ENCODE measurements around the gene PAX3. TPM values are rescaled to one million over a fixed set of nuclear protein-coding genes. Genes with fewer than 3 reads are reported as not detected.
"Not testable (repeated sequence)": the region's sequence is repeated elsewhere in the genome, so short reads cannot be mapped to it uniquely, and the experiment has no call there.

The PAX3 gene
- total RNA-seq, 3 donors from 2014 or later (not counting 1 experiment from before 2014, with no cell fraction given) = not detected

DNA sequence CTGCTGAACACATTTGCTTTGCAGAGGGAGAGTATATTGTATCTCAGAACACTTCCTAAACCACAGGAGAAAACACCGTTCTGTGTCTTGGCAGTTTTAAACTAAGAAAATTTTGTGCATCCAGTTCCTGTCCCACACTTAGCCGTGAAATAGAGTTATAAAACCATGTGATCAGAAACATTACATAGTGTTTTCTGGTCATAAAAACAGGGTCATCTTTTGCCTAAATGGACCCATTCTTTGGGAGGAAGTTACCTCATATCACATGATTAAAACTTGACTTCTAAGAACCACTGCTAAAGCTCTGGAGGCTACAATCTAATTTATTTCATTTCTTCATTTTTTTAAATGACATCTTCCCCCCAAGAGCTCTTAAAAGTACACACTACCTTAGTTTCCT lies 138.7 kb downstream of the PAX3 start:
- no peak for DNase-seq
- H3K4me1 ChIP-seq (ENCODE audit: control insufficient read depth, insufficient read depth, low read length) = no peaks in the 10 kb centered on the region
- Mint-ChIP-seq H3K27me3 (ENCODE audit: low read depth in 2 of 2) (no peaks in the 10 kb centered on the region), H3K36me3 (no peaks in the 10 kb centered on the region), H3K27ac (no peak overlapping the region), H3K4me3 (no peak overlapping the region), H3K4me1 (no peaks in the 10 kb centered on the region), H3K9me3 (peaks cover 9 to 15% of the 10 kb centered on the region in 2 donors)
- TF ChIP-seq, protein P1, sequence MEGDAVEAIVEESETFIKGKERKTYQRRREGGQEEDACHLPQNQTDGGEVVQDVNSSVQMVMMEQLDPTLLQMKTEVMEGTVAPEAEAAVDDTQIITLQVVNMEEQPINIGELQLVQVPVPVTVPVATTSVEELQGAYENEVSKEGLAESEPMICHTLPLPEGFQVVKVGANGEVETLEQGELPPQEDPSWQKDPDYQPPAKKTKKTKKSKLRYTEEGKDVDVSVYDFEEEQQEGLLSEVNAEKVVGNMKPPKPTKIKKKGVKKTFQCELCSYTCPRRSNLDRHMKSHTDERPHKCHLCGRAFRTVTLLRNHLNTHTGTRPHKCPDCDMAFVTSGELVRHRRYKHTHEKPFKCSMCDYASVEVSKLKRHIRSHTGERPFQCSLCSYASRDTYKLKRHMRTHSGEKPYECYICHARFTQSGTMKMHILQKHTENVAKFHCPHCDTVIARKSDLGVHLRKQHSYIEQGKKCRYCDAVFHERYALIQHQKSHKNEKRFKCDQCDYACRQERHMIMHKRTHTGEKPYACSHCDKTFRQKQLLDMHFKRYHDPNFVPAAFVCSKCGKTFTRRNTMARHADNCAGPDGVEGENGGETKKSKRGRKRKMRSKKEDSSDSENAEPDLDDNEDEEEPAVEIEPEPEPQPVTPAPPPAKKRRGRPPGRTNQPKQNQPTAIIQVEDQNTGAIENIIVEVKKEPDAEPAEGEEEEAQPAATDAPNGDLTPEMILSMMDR (IDR thresholded peaks at IDR 0.05) = no peak
- no peak overlapping the region for H3K27ac ChIP-seq (ENCODE audit: low read length)
- H3K36me3 ChIP-seq (ENCODE audit: control insufficient read depth, insufficient read depth, low read length) = no peaks in the 10 kb centered on the region
- no peak for ATAC-seq
- H3K27me3 ChIP-seq (ENCODE audit: control insufficient read depth, insufficient read depth, low read length) = no peaks in the 10 kb centered on the region
- H3K9me3 ChIP-seq (ENCODE audit: control insufficient read depth, insufficient read depth, low read length) = no peaks in the 10 kb centered on the region
- 50% methylated on average over 2 of the region's 2 CpGs for WGBS (ENCODE audit: insufficient coverage)
- intact Hi-C loops (cut with micrococcal nuclease) = no loop called here
- H3K4me3 ChIP-seq (ENCODE audit: low read length) = no peak overlapping the region

DNA sequence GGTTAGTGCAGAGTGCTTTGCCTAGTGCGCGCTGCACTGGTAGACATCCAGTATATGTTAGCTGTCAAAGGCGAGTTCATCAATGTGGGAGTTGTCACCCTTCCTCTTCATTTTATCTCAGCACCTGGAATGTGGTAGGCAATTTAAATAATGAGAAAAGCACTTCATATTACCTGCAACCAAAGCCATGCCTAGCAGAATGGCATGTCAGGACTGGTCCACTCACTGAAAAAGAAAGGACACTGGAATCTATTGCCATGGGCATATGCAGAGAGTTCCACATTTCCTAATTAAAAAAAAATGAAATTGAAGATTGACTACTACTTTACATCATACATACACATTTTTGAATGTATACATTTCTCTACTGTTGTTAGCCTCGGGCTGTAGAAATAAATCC lies 139.6 kb downstream of the PAX3 start:
- ATAC-seq = no peak
- Mint-ChIP-seq H3K27me3 (ENCODE audit: low read depth in 2 of 2) (no peaks in the 10 kb centered on the region), H3K36me3 (no peaks in the 10 kb centered on the region), H3K9me3 (peaks cover 6 to 9% of the 10 kb centered on the region in 2 donors), H3K27ac (no peak overlapping the region), H3K4me3 (no peak overlapping the region), H3K4me1 (no peaks in the 10 kb centered on the region)
- no peaks in the 10 kb centered on the region for H3K27me3 ChIP-seq (ENCODE audit: control insufficient read depth, insufficient read depth, low read length)
- no peak overlapping the region for H3K4me3 ChIP-seq (ENCODE audit: low read length)
- no peaks in the 10 kb centered on the region for H3K9me3 ChIP-seq (ENCODE audit: control insufficient read depth, insufficient read depth, low read length)
- no peaks in the 10 kb centered on the region for H3K4me1 ChIP-seq (ENCODE audit: control insufficient read depth, insufficient read depth, low read length)
- TF ChIP-seq, protein P1 (IDR thresholded peaks at IDR 0.05) = no peak
- intact Hi-C loops (cut with micrococcal nuclease) = no loop called here
- no peaks in the 10 kb centered on the region for H3K36me3 ChIP-seq (ENCODE audit: control insufficient read depth, insufficient read depth, low read length)
- H3K27ac ChIP-seq (ENCODE audit: low read length) = no peak overlapping the region
- DNase-seq = no peak
- 81% methylated on average over 2 of the region's 4 CpGs for WGBS (ENCODE audit: insufficient coverage)

DNA sequence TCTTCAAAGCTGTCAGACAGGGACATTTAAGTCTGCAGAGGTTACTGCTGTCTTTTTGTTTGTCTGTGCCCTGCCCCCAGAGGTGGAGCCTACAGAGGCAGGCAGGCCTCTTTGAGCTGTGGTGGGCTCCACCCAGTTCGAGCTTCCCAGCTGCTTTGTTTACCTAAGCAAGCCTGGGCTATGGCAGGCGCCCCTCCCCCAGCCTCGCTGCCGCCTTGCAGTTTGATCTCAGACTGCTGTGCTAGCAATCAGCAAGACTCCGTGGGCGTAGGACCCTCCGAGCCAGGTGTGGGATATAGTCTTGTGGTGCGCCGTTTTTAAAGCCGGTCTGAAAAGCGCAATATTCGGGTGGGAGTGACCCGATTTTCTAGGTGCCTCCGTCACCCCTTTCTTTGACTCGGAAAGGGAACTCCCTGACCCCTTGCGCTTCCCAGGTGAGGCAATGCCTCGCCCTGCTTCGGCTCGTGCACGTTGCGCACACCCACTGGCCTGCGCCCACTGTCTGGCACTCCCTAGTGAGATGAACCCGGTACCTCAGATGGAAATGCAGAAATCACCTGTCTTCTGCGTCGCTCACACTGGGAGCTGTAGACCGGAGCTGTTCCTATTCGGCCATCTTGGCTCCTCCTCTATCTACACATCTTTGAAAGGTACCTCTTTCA lies 143.7 kb downstream of the PAX3 start:
- H3K27ac ChIP-seq (ENCODE audit: low read length); H3K4me3 ChIP-seq (ENCODE audit: low read length); H3K36me3 ChIP-seq (ENCODE audit: control insufficient read depth, insufficient read depth, low read length); H3K27me3 Mint-ChIP-seq (ENCODE audit: low read depth in 2 of 2); H3K36me3 Mint-ChIP-seq; H3K4me1 Mint-ChIP-seq; H3K27me3 ChIP-seq (ENCODE audit: control insufficient read depth, insufficient read depth, low read length); H3K9me3 ChIP-seq (ENCODE audit: control insufficient read depth, insufficient read depth, low read length); H3K27ac Mint-ChIP-seq; H3K4me1 ChIP-seq (ENCODE audit: control insufficient read depth, insufficient read depth, low read length); H3K4me3 Mint-ChIP-seq; intact Hi-C loops (cut with micrococcal nuclease); H3K9me3 Mint-ChIP-seq; ATAC-seq; DNase-seq: not testable (repeated sequence)
- 71% methylated on average over 27 of the region's 27 CpGs for WGBS (ENCODE audit: insufficient coverage)

Other genes with a start within 250 kb of the PAX3 start
- under 1 TPM in 2 of 3 donors, not detected in 1; 0.25 to 0.30 TPM for gene SGPP2, start 125.5 kb upstream of the PAX3 start, total RNA-seq